Chondrocyte (in vitro differentiated cells): Measurements from ENCODE around the gene AQP3. TPM values are rescaled to one million over a fixed set of nuclear protein-coding genes. Genes with fewer than 3 reads are reported as not detected.

Source experiments
- DNase-seq: peaks from one replicate; pipeline ENCODE4 v3.0.0; 2021; ENCODE audit warnings: mixed read lengths, low spot score
- H3K27ac Mint-ChIP-seq: one replicate; pipeline ENCODE4 v1.8.0; 2021; ENCODE audit warnings: mild to moderate bottlenecking, moderate library complexity, mixed read lengths; ENCODE audit not compliant: unreplicated experiment
- H3K27me3 Mint-ChIP-seq: 2 replicates; pipeline ENCODE4 v1.8.0; 2021; ENCODE audit warnings: low read depth, mixed read lengths
- H3K36me3 Mint-ChIP-seq: 2 replicates; pipeline ENCODE4 v1.8.0; 2021; ENCODE audit warnings: low read depth, mixed read lengths
- H3K4me1 Mint-ChIP-seq: 2 replicates; pipeline ENCODE4 v1.8.0; 2021; ENCODE audit warnings: low read depth, mild to moderate bottlenecking, mixed read lengths
- H3K4me3 Mint-ChIP-seq: one replicate; pipeline ENCODE4 v1.8.0; 2021; ENCODE audit warnings: mild to moderate bottlenecking, moderate library complexity, mixed read lengths; ENCODE audit not compliant: unreplicated experiment
- H3K9me3 Mint-ChIP-seq: 2 replicates; pipeline ENCODE4 v1.8.0; 2021; ENCODE audit warnings: low read depth, mixed read lengths
- CTCF ChIP-seq: fragments of 200-600 bp; sonication (generic); IDR thresholded peaks from 2 replicates; pipeline ENCODE4 v1.5.0; 2021; ENCODE audit warnings: antibody characterized with exemption, mild to moderate bottlenecking, moderate library complexity
- total RNA-seq: library from RNA; stranded (reverse); gene quantifications from 3 replicates; pipeline ENCODE4 v1.2.1, GENCODE V29; 2021

The AQP3 gene
- total RNA-seq, 1 donor from 2014 or later = 3.6 TPM

GRCh38 chr9:33438926-33439680 is 8.3 kb downstream of the AQP3 start:
- no peak overlapping the region for H3K4me3 Mint-ChIP-seq
- TF ChIP-seq CTCF = no peak
- no peak for DNase-seq
- H3K9me3 Mint-ChIP-seq = no peaks in the 10 kb centered on the region
- H3K36me3 Mint-ChIP-seq = no peaks in the 10 kb centered on the region
- H3K27me3 Mint-ChIP-seq = peaks cover 5% of the 10 kb centered on the region
- no peak overlapping the region for H3K27ac Mint-ChIP-seq
- H3K4me1 Mint-ChIP-seq = peaks cover 5% of the 10 kb centered on the region

GRCh38 chr9:33437898-33438297 is 9.5 kb downstream of the AQP3 start:
- Mint-ChIP-seq H3K4me1 (peaks cover 5% of the 10 kb centered on the region), H3K27me3 (peaks cover 5% of the 10 kb centered on the region), H3K27ac (no peak overlapping the region), H3K9me3 (no peaks in the 10 kb centered on the region), H3K4me3 (no peak overlapping the region), H3K36me3 (no peaks in the 10 kb centered on the region)
- no peak for DNase-seq
- no peak for TF ChIP-seq CTCF

GRCh38 chr9:33437205-33437604 is 10.2 kb downstream of the AQP3 start:
- TF ChIP-seq CTCF = no peak
- H3K27me3 Mint-ChIP-seq = peaks cover 5% of the 10 kb centered on the region
- DNase-seq = no peak
- no peak overlapping the region for H3K27ac Mint-ChIP-seq
- no peaks in the 10 kb centered on the region for H3K36me3 Mint-ChIP-seq
- H3K4me3 Mint-ChIP-seq = no peak overlapping the region
- H3K9me3 Mint-ChIP-seq = no peaks in the 10 kb centered on the region
- peaks cover 5% of the 10 kb centered on the region for H3K4me1 Mint-ChIP-seq

GRCh38 chr9:33436445-33436844 is 10.9 kb downstream of the AQP3 start:
- H3K4me3 Mint-ChIP-seq = no peak overlapping the region
- no peak overlapping the region for H3K27ac Mint-ChIP-seq
- peaks cover 5% of the 10 kb centered on the region for H3K27me3 Mint-ChIP-seq
- no peaks in the 10 kb centered on the region for H3K36me3 Mint-ChIP-seq
- no peak for DNase-seq
- no peaks in the 10 kb centered on the region for H3K9me3 Mint-ChIP-seq
- peaks cover 5% of the 10 kb centered on the region for H3K4me1 Mint-ChIP-seq
- no peak for TF ChIP-seq CTCF

GRCh38 chr9:33435821-33436277 is 11.5 kb downstream of the AQP3 start:
- Mint-ChIP-seq H3K9me3 (no peaks in the 10 kb centered on the region), H3K36me3 (no peaks in the 10 kb centered on the region), H3K4me1 (peaks cover 5% of the 10 kb centered on the region), H3K4me3 (no peak overlapping the region), H3K27me3 (peaks cover 5% of the 10 kb centered on the region), H3K27ac (no peak overlapping the region)
- TF ChIP-seq CTCF = no peak
- DNase-seq = no peak
